SK-N-SH treated with all-trans-retinoic acid at 6 μM for 48 hours (cell line): ENCODE results near the gene CREBBP.

Experiments used
- ARNTL ChIP-seq: fragments of 450-650 bp; formaldehyde crosslinking; IDR thresholded peaks from 2 replicates; pipeline ENCODE4 v1.5.0; 2020; ENCODE audit warnings: low read depth, mild to moderate bottlenecking, moderate library complexity, borderline replicate concordance
- BACH2 ChIP-seq: fragments of 250-450 bp; sonication (Bioruptor Pico); IDR thresholded peaks from 2 replicates; pipeline ENCODE4 v1.9.0; 2021; ENCODE audit warnings: mild to moderate bottlenecking, borderline replicate concordance
- CREB5 ChIP-seq: fragments of 250-450 bp; sonication (Bioruptor Pico); IDR thresholded peaks from 2 replicates; pipeline ENCODE4 v1.5.1; 2020; ENCODE audit warnings: low read depth, mild to moderate bottlenecking, moderate library complexity
- CSDC2 ChIP-seq: fragments of 250-450 bp; sonication (Bioruptor Pico); IDR thresholded peaks from 2 replicates; pipeline ENCODE4 v1.5.0; 2020; ENCODE audit warnings: mild to moderate bottlenecking, moderate library complexity
- GLIS3 ChIP-seq: fragments of 250-450 bp; sonication (Bioruptor Pico); IDR thresholded peaks from 2 replicates; pipeline ENCODE4 v1.5.0; 2020; ENCODE audit warnings: mild to moderate bottlenecking, moderate library complexity
- PATZ1 ChIP-seq: fragments of 250-450 bp; sonication (Bioruptor Pico); IDR thresholded peaks from 2 replicates; pipeline ENCODE4 v1.8.0; 2020; ENCODE audit warnings: mild to moderate bottlenecking, moderate library complexity, borderline replicate concordance
- TSHZ2 ChIP-seq: fragments of 250-450 bp; sonication (Bioruptor Pico); IDR thresholded peaks from 2 replicates; pipeline ENCODE4 v1.5.0; 2020; ENCODE audit warnings: mild to moderate bottlenecking, moderate library complexity
- ZC3H10 ChIP-seq: fragments of 250-450 bp; sonication (Bioruptor Pico); IDR thresholded peaks from 2 replicates; pipeline ENCODE4 v1.5.1; 2021; ENCODE audit warnings: mild to moderate bottlenecking, moderate library complexity

DNA sequence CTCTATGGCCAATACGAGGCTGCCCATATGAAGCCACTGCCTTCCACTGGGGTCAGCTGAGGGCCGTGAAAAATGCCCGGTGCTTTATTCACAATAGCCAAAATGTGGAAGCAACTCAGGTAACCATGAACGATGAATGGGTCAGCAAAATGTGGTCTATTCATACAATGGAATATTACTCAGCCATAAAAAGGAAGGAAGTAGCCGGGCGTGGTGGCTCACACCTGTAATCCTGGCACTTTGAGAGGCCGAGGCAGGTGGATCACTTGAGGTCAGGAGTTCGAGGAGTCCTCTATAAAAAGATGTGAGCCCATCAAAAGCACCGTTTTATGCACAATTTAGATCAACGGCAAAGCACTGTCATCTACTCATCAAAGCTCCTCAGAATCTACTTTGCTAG, 158.0 kb downstream of the CREBBP start:
- TF ChIP-seq ARNTL (CRISPR knock-in tag) (no peak), CREB5 (no peak), GLIS3 (CRISPR knock-in tag) (no peak), BACH2 (CRISPR knock-in tag) (no peak), ZC3H10 (CRISPR knock-in tag) (no peak), CSDC2 (no peak), PATZ1 (CRISPR knock-in tag) (no peak), TSHZ2 (CRISPR knock-in tag) (no peak)
